Transverse colon (tissue), 3 donors: ENCODE results near the gene CD3D.

Experiments
- CTCF ChIP-seq, 5 experiments: fragments of 200-600 bp in 3 of 5; fragments of 450-650 bp in 2 of 5; sonication (generic) in 3 of 5; IDR thresholded peaks; 1 replicate in 2 of 5; 2 replicates in 3 of 5; pipeline ENCODE4 v1.5.1; 2016 to 2017; ENCODE audit warnings: antibody characterized with exemption in 5 of 5, inconsistent platforms in 3 of 5, mild to moderate bottlenecking in 2 of 5, moderate library complexity in 1 of 5
- EP300 ChIP-seq: sonication (generic); formaldehyde crosslinking; IDR thresholded peaks from one replicate; pipeline ENCODE4 v1.6.1; 2017; ENCODE audit warnings: antibody characterized with exemption, low read depth

- no peak for TF ChIP-seq CTCF (IDR thresholded peaks at IDR 0.05)
- no peak for TF ChIP-seq EP300
Observed at GRCh38 chr11:118325283-118325682, 17.2 kb downstream of the CD3D start.
